Smooth muscle cell (in vitro differentiated cells): ENCODE data around the gene PREX1. TPM values are rescaled to one million over a fixed set of nuclear protein-coding genes. Genes with fewer than 3 reads are reported as not detected.

ENCODE experiments used
- DNase-seq: peaks from one replicate; lab custom pipeline; 2025; ENCODE audit not compliant: unreplicated experiment; lab: John Stamatoyannopoulos, UW
- H2AFZ ChIP-seq: fragments of 200-600 bp; sonication (generic); 2 replicates; pipeline ENCODE4 v1.6.0; 2016; ENCODE audit warnings: antibody characterized with exemption, low read depth, mild to moderate bottlenecking
- H3F3A ChIP-seq: fragments of 200-600 bp; sonication (generic); 2 replicates; pipeline ENCODE4 v1.6.0; 2017; ENCODE audit warnings: antibody characterized with exemption, low read depth
- H3K27ac ChIP-seq: fragments of 200-600 bp; sonication (generic); 2 replicates; pipeline ENCODE4 v1.5.1; 2016; ENCODE audit warnings: low read depth, mild to moderate bottlenecking
- H3K27me3 ChIP-seq: fragments of 200-600 bp; sonication (generic); 2 replicates; pipeline ENCODE4 v1.6.1; 2016; ENCODE audit warnings: low read depth, mild to moderate bottlenecking
- H3K36me3 ChIP-seq: fragments of 200-600 bp; sonication (generic); 2 replicates; pipeline ENCODE4 v1.5.1; 2016; ENCODE audit warnings: low read depth
- H3K4me1 ChIP-seq: fragments of 200-600 bp; sonication (generic); 2 replicates; pipeline ENCODE4 v1.5.1; 2016; ENCODE audit warnings: low read depth
- H3K4me2 ChIP-seq: fragments of 200-600 bp; sonication (generic); 2 replicates; pipeline ENCODE4 v1.6.0; 2016; ENCODE audit warnings: mild to moderate bottlenecking
- H3K4me3 ChIP-seq: fragments of 200-600 bp; sonication (generic); 2 replicates; pipeline ENCODE4 v1.5.1; 2016; ENCODE audit warnings: mild to moderate bottlenecking
- H3K79me2 ChIP-seq: fragments of 200-600 bp; sonication (generic); 2 replicates; pipeline ENCODE4 v1.6.0; 2016; ENCODE audit warnings: low read depth, mild to moderate bottlenecking
- H3K9ac ChIP-seq: fragments of 200-600 bp; sonication (generic); 2 replicates; pipeline ENCODE4 v1.6.0; 2016; ENCODE audit warnings: low read depth
- H3K9me3 ChIP-seq: fragments of 200-600 bp; sonication (generic); replicated peaks from 2 replicates; pipeline ENCODE4 v1.5.1; 2016; ENCODE audit warnings: low read depth
- H4K20me1 ChIP-seq: fragments of 200-600 bp; sonication (generic); 2 replicates; pipeline ENCODE4 v1.6.0; 2016; ENCODE audit warnings: low read depth
- WGBS: methylation state at CpG from one replicate; pipeline ENCODE4 v1.1.7; 2016; ENCODE audit warnings: low lambda C conversion rate; 5-methylcytosine and 5-hydroxymethylcytosine counted together
- polyA plus RNA-seq: library from polyadenylated mRNA; unstranded; fragments of >200 nt; fragmentation: Nextera tagmentation; extraction: Ambion mirVana; gene quantifications from 2 replicates; pipeline ENCODE4 v1.2.1, GENCODE V29; 2016
- total RNA-seq: library from RNA; depleted of rRNA; stranded (reverse); fragments of >200 nt; gene quantifications from 2 replicates; pipeline ENCODE4 v1.2.3, GENCODE V29; 2014
- TF ChIP-seq, protein P1 (sequence below): fragments of 200-600 bp; sonication (generic); IDR thresholded peaks from 2 replicates; pipeline ENCODE4 v1.5.1; 2017; ENCODE audit warnings: borderline replicate concordance, mild to moderate bottlenecking, antibody characterized with exemption; ENCODE audit not compliant: insufficient read depth, poor library complexity, severe bottlenecking

The PREX1 gene
- total and polyA plus RNA-seq, 2 experiments from 2014 or later: 0.04 to 0.30 TPM

DNA sequence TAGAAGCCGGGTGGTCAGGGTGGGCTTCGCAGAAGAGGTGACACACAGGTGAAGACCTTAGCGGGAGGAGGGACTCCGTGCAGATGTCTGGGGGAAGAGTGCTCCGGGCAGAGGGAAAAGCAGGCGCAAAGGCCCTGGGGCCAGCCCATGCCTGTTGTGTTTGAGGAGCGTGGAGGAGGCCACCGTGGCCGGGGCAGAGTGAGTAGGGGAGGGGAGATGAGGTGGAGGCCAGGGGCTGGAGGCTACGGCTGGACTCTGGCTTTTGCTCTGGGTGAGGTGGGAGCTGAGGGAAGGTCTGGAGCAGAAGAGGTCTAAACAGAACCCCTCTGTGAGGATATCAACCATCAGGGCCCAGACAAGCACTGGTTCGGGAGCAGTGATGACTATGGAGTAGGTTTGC is 244.0 kb downstream of the PREX1 start:
- Histone ChIP-seq H3K79me2 (no peaks in the 10 kb centered on the region), H3K4me1 (no peaks in the 10 kb centered on the region), H3K9ac (no peak overlapping the region), H2AFZ (no peak overlapping the region), H3K4me2 (no peak overlapping the region), H4K20me1 (no peaks in the 10 kb centered on the region), H3K9me3 (no peaks in the 10 kb centered on the region), H3K27me3 (no peaks in the 10 kb centered on the region), H3K4me3 (no peak overlapping the region), H3K27ac (no peak overlapping the region), H3F3A (no peaks in the 10 kb centered on the region), H3K36me3 (no peaks in the 10 kb centered on the region)
- TF ChIP-seq, protein P1, sequence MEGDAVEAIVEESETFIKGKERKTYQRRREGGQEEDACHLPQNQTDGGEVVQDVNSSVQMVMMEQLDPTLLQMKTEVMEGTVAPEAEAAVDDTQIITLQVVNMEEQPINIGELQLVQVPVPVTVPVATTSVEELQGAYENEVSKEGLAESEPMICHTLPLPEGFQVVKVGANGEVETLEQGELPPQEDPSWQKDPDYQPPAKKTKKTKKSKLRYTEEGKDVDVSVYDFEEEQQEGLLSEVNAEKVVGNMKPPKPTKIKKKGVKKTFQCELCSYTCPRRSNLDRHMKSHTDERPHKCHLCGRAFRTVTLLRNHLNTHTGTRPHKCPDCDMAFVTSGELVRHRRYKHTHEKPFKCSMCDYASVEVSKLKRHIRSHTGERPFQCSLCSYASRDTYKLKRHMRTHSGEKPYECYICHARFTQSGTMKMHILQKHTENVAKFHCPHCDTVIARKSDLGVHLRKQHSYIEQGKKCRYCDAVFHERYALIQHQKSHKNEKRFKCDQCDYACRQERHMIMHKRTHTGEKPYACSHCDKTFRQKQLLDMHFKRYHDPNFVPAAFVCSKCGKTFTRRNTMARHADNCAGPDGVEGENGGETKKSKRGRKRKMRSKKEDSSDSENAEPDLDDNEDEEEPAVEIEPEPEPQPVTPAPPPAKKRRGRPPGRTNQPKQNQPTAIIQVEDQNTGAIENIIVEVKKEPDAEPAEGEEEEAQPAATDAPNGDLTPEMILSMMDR: no peak
- WGBS: 95% methylated on average over 11 of the region's 11 CpGs
- DNase-seq: no peak

DNA sequence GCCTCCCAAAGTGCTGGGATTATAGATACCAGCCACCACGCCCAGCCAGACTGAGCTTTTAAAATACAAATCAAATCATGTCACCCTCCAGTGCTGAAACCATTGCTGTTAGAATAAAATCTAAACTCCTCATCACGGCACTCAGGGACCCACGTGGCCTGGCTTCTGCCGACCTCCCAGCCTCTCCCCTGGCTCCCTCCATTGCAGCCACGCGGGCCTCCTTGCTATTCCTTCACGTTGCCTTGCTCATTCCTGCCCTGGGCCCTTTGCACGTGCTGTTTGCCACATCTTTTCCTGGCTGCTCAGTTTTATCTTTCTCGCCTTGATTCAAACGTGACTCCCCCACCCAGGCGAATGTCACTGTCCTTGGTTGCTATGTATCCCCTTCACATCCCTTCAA is 244.6 kb downstream of the PREX1 start:
- no peak for DNase-seq

DNA sequence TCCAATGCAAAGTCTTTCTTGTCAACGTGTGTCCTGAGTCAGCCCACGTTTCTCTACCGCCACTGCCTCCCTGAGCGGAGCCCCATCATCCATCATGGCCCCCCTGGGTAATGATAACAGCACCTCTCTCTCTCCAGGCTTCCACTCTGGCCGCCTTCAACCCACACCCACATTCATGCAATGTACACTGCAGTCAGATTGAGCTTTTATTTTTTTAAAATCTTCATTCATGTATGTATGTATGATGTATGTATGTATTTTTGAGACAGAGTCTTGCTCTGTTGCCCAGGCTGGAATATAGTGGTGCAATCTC is 245.2 kb downstream of the PREX1 start:
- no peak overlapping the region for H2AFZ ChIP-seq
- H3K4me1 ChIP-seq: no peaks in the 10 kb centered on the region
- H3K27me3 ChIP-seq: no peaks in the 10 kb centered on the region
- TF ChIP-seq, protein P1: no peak
- no peak overlapping the region for H3K9ac ChIP-seq
- H3K4me3 ChIP-seq: no peak overlapping the region
- no peaks in the 10 kb centered on the region for H3F3A ChIP-seq
- H3K9me3 ChIP-seq: no peaks in the 10 kb centered on the region
- no peak overlapping the region for H3K27ac ChIP-seq
- WGBS: 69% methylated on average over 5 of the region's 5 CpGs
- no peaks in the 10 kb centered on the region for H4K20me1 ChIP-seq
- H3K36me3 ChIP-seq: no peaks in the 10 kb centered on the region
- H3K79me2 ChIP-seq: no peaks in the 10 kb centered on the region
- DNase-seq: no peak
- no peak overlapping the region for H3K4me2 ChIP-seq

More for the DNA sequence above, 244.6 kb downstream of the PREX1 start:
- no peaks in the 10 kb centered on the region for H4K20me1 ChIP-seq
- no peak overlapping the region for H3K4me2 ChIP-seq
- H3F3A ChIP-seq: no peaks in the 10 kb centered on the region
- H3K36me3 ChIP-seq: no peaks in the 10 kb centered on the region
- no peaks in the 10 kb centered on the region for H3K4me1 ChIP-seq
- H3K9ac ChIP-seq: no peak overlapping the region
- H3K27me3 ChIP-seq: no peaks in the 10 kb centered on the region
- no peaks in the 10 kb centered on the region for H3K9me3 ChIP-seq
- no peak overlapping the region for H2AFZ ChIP-seq
- H3K79me2 ChIP-seq: no peaks in the 10 kb centered on the region
- no peak overlapping the region for H3K27ac ChIP-seq
- TF ChIP-seq, protein P1: no peak
- H3K4me3 ChIP-seq: no peak overlapping the region
- 93% methylated on average over 11 of the region's 11 CpGs for WGBS

DNA sequence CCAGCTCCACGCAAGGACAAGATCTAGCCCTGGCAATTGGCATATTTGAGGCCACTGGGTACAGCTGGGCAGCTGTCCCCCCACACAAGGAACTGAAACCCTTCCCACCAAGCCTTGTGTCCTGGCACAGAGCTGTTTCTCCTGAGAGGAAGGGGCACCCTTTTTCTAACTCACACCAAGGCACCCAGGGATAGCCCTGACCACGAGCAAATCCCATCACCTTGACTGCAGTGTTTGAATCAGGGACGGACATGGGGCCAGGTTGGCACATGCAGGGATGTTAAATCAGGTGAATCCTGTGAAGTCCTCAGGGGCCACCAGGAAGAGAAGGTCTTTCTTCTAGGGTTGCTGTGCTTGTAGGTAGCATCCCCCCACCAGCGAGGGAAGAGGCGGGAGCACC is 246.6 kb downstream of the PREX1 start:
- 95% methylated on average over 5 of the region's 5 CpGs for WGBS

More for the DNA sequence above, 246.6 kb downstream of the PREX1 start:
- Histone ChIP-seq H3K79me2 (no peaks in the 10 kb centered on the region), H3K9ac (no peak overlapping the region), H3K4me1 (no peaks in the 10 kb centered on the region), H2AFZ (no peak overlapping the region), H4K20me1 (no peaks in the 10 kb centered on the region), H3F3A (no peaks in the 10 kb centered on the region), H3K27me3 (no peaks in the 10 kb centered on the region), H3K9me3 (no peaks in the 10 kb centered on the region), H3K27ac (no peak overlapping the region), H3K36me3 (no peaks in the 10 kb centered on the region), H3K4me2 (no peak overlapping the region), H3K4me3 (no peak overlapping the region)
- DNase-seq: no peak
- TF ChIP-seq, protein P1: no peak
